Right atrium auricular region (tissue), 2 donors: ENCODE measurements around the gene CYP4F3. TPM values are rescaled to one million over a fixed set of nuclear protein-coding genes. Genes with fewer than 3 reads are reported as not detected.

Source experiments
- DNase-seq: peaks from one replicate; pipeline ENCODE4 v3.0.0-alpha.2; 2019; ENCODE audit warnings: low spot score
- H3K27ac ChIP-seq, 2 donors: fragments of 200-600 bp; sonication (generic); 1 replicate in 1 of 2; 2 replicates in 1 of 2; pipeline ENCODE4 v1.5.1; 2016 to 2019
- H3K27me3 ChIP-seq, 2 donors: fragments of 200-600 bp; sonication (generic); one replicate each; pipeline versions ENCODE4 v1.5.1 to v1.6.0; 2017 to 2019
- H3K36me3 ChIP-seq: fragments of 200-600 bp; sonication (generic); one replicate; pipeline ENCODE4 v1.5.1; 2016
- H3K4me1 ChIP-seq, 2 donors: fragments of 200-600 bp; sonication (generic); one replicate each; pipeline versions ENCODE4 v1.5.1 to v1.6.0; 2017 to 2019
- H3K4me3 ChIP-seq, 2 donors: fragments of 200-600 bp; sonication (generic); 1 replicate in 1 of 2; 2 replicates in 1 of 2; pipeline ENCODE4 v1.5.1; 2017 to 2019; ENCODE audit warnings: mild to moderate bottlenecking in 1 of 2, moderate library complexity in 1 of 2
- H3K9me3 ChIP-seq, 2 donors: fragments of 200-600 bp; sonication (generic); one replicate each; pipeline ENCODE4 v1.5.1; 2019
- total RNA-seq, 2 donors: library from RNA; depleted of rRNA; stranded (reverse); fragments of >200 nt; gene quantifications; one replicate each; pipeline ENCODE4 v1.1.0, GENCODE V29; 2016
- TF ChIP-seq, protein P1 (sequence below), 2 donors: fragments of 200-600 bp; sonication (generic); IDR thresholded peaks; one replicate each; pipeline ENCODE4 v1.5.1; 2019; ENCODE audit warnings: antibody characterized with exemption in 2 of 2

The CYP4F3 gene
- total RNA-seq, 2 donors from 2014 or later, result 0.15 TPM; not detected in 1

DNA sequence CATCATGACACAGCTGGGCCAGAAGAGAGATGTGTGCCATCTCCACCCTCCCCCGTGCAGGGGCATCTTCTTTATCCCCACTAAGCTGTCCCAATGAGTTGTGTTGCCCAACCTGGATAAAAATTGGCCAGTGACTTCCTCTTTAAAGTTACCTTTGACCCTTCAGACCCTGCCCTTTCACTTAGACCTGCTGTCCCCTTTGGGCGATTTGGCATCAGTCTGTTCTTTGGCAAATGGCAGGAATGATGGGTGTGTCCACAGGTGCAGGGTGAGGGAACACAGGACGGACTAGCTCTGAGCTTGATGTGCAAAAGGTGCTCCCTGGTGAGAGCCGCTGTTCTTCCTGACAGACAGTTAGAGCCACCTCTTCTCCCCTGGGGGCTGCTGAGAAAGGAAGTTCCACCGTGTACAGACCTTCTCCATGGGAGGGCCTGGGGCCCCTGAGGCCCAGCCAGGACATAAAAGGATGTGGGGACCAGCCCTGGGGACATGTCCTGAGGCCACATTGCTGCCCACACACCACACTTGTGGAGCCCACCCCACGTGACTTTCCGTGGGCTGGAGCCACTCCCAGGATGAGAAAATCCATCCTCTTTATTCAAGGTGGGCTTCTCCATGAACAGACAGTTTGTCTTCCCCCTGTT, 23.9 kb upstream of the CYP4F3 start:
- TF ChIP-seq, protein P1, sequence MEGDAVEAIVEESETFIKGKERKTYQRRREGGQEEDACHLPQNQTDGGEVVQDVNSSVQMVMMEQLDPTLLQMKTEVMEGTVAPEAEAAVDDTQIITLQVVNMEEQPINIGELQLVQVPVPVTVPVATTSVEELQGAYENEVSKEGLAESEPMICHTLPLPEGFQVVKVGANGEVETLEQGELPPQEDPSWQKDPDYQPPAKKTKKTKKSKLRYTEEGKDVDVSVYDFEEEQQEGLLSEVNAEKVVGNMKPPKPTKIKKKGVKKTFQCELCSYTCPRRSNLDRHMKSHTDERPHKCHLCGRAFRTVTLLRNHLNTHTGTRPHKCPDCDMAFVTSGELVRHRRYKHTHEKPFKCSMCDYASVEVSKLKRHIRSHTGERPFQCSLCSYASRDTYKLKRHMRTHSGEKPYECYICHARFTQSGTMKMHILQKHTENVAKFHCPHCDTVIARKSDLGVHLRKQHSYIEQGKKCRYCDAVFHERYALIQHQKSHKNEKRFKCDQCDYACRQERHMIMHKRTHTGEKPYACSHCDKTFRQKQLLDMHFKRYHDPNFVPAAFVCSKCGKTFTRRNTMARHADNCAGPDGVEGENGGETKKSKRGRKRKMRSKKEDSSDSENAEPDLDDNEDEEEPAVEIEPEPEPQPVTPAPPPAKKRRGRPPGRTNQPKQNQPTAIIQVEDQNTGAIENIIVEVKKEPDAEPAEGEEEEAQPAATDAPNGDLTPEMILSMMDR (IDR thresholded peaks at IDR 0.05), result no peak

DNA sequence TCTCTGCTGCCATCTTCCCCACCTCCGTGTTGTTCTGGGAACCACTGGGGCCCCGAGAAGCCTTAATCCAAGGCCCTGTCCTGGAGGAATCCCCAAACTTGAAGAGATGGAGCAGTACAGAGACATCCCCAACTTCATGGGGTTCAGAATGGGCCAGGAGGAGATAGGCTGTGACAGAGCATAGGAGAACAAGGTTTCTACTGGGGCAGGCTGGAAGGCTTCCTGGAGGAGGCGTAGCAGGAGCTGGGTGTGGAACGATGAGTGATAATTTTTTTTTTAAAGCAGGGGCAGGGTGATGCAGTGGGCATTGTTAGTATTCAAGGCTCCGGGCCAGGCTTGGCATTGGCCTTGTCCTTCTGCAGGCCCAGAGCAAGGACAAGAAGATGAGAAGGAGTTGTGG, 22.4 kb upstream of the CYP4F3 start:
- Histone ChIP-seq H3K4me3 (no peak overlapping the region), H3K27ac (no peak overlapping the region), H3K27me3 (no peaks in the 10 kb centered on the region), H3K36me3 (no peaks in the 10 kb centered on the region), H3K4me1 (no peaks in the 10 kb centered on the region), H3K9me3 (no peaks in the 10 kb centered on the region)
- TF ChIP-seq, protein P1 (IDR thresholded peaks at IDR 0.05), result no peak
- no peak for DNase-seq

More for the DNA sequence above, 23.9 kb upstream of the CYP4F3 start:
- H3K27me3 ChIP-seq, result no peaks in the 10 kb centered on the region
- no peak overlapping the region for H3K4me3 ChIP-seq
- no peaks in the 10 kb centered on the region for H3K9me3 ChIP-seq
- no peak overlapping the region for H3K27ac ChIP-seq
- no peaks in the 10 kb centered on the region for H3K4me1 ChIP-seq
- no peak for DNase-seq
- no peaks in the 10 kb centered on the region for H3K36me3 ChIP-seq

DNA sequence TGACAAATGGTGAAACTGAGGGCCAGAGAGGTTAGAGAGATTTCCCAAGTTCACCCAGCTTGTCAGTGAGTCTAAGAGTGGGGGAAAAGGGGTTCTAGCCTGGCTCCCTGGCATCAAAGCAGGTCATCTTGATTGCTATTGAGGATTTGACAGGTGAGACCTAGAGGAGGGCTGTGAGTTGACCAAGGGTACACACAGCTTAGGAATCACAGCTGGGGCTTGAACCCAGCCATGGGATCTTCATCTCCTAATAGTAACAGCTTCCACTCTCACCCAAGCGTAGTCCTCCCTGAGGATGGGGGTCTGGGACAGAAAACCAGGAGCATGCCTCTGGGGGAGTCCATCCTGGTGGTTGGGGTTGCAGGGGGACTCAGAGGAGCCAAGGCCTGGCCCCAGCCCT, 18.9 kb upstream of the CYP4F3 start:
- Histone ChIP-seq H3K27me3 (no peaks in the 10 kb centered on the region), H3K4me1 (no peaks in the 10 kb centered on the region), H3K4me3 (no peak overlapping the region), H3K9me3 (no peaks in the 10 kb centered on the region), H3K27ac (no peak overlapping the region), H3K36me3 (no peaks in the 10 kb centered on the region)
- no peak for DNase-seq
- TF ChIP-seq, protein P1 (IDR thresholded peaks at IDR 0.05), result no peak

DNA sequence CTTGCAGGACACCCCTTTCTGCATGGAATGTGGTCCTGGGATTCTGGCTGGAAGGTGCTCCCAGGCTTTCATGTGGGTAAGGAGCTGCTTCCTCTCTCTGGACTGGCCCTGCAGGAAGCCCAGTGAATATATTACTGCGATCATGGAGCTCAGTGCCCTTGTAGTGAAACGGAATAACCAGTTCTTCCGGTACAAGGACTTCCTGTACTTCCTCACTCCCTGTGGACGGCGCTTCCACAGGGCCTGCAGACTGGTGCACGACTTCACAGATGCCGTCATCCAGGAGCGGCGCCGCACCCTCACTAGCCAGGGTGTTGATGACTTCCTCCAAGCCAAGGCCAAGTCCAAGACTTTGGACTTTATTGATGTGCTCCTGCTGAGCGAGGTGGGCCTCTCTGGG, 17.7 kb upstream of the CYP4F3 start:
- TF ChIP-seq, protein P1 (IDR thresholded peaks at IDR 0.05), result no peak
- H3K36me3 ChIP-seq, result no peaks in the 10 kb centered on the region
- H3K4me1 ChIP-seq, result no peaks in the 10 kb centered on the region
- no peak for DNase-seq
- H3K27ac ChIP-seq, result no peak overlapping the region
- no peak overlapping the region for H3K4me3 ChIP-seq
- H3K9me3 ChIP-seq, result no peaks in the 10 kb centered on the region
- no peaks in the 10 kb centered on the region for H3K27me3 ChIP-seq

DNA sequence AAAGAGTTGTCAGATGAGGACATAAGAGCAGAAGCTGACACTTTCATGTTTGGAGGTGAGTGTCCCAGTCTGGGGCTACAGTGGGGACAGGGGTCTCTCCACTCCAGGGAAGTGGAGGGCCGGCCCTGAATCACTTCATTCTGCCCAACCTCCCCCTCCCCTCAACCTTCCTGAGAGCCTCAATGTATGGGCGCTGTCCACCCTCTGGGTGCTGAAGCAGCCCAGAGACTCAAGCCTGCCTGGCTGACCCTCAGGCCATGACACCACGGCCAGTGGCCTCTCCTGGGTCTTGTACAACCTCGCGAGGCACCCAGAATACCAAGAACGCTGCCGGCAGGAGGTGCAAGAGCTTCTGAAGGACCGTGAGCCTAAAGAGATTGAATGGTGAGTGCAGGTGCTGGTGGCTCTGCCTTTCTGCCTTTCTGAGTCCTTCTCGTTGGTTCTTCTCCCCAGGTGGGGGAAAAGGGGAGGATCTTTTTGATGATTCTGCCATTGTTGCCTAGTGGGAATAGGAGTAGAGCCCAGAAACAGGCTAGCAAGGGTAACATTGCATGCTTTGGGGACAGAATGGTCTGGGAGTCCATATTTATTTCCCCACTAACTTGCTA, 16.9 kb upstream of the CYP4F3 start:
- H3K4me1 ChIP-seq, result no peaks in the 10 kb centered on the region
- no peak overlapping the region for H3K27ac ChIP-seq
- no peak overlapping the region for H3K4me3 ChIP-seq
- H3K9me3 ChIP-seq, result no peaks in the 10 kb centered on the region
- H3K27me3 ChIP-seq, result no peaks in the 10 kb centered on the region
- no peaks in the 10 kb centered on the region for H3K36me3 ChIP-seq
- TF ChIP-seq, protein P1 (IDR thresholded peaks at IDR 0.05), result no peak
- no peak for DNase-seq
